NCI-H2227 (cell line): ENCODE results near the gene TSPO.
A peak's percentile ranks its signal among the peaks of the same experiment; 100 is the strongest.

ENCODE experiments used
- DNase-seq: peaks from one replicate; lab custom pipeline; 2025; ENCODE audit not compliant: unreplicated experiment; lab: John Stamatoyannopoulos, UW

Gene TSPO

DNA sequence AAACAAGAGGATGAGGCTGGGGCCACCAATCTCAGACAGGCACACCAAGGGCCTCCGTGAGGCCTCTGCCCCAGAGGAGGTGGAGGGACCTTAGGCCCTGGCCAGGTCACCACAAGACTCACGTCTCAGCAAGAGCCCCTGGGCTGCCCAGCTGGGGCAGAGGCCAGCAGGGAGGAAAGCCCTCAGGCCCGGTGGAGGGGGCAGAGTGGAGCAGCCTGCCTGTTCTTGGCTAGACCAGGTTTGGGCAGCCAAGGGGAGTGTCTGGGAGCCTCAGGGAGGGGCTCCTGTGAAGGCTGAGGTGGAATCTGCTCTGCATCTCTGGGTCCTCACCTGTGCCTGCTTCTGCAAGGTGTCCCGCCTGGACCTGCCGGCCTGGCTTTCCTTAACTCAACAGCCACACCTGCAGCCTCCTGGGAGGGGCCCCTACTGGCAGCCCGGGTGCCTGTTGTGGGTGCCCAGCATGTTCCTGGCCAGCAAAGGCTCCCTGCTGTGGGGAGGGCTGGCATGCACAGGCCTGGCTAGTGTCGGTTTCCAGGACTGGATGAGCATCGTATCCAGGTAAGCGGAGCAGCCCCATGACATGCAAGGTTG lies 23.7 kb downstream of the TSPO start:
- DNase-seq = no peak

DNA sequence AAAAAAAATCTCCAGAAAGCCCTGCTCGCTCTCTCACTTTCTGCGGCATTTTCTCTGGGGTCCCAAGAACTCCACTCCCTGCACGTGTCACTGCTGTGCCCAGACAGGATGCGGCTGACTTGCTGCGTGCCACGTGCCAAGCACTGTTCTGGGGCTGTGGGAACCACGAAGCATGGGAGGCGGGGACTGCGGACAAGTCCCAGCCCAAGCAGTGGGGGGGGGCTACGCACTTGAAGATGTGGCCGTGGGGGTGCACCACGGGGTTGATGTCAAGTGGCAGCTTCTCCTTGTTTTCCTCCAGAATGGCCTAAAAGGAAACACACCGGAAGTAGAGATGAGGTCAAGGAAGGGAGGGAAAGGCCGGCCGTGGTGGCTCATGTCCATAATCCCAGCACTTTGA lies 24.7 kb downstream of the TSPO start:
- no peak for DNase-seq

DNA sequence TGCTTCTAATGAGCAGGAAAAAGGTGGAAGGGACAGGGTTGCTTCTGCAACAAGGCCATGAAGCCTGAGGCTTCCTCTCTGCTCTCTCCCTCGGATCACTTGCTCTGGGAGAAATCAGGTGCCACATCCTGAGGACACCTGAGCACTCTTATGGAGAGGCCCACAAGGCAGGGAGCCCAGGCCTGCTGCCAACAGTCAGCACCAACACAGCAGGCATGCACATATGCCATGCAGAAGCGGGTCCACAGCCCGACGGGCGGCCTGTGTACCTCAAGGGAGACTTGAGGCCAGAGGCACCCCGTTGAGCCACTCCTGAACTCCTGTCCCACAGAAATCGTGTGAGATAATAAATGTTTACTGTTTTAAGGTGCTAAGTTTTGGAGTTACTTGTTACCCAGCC lies 26.1 kb downstream of the TSPO start:
- no peak for DNase-seq

DNA sequence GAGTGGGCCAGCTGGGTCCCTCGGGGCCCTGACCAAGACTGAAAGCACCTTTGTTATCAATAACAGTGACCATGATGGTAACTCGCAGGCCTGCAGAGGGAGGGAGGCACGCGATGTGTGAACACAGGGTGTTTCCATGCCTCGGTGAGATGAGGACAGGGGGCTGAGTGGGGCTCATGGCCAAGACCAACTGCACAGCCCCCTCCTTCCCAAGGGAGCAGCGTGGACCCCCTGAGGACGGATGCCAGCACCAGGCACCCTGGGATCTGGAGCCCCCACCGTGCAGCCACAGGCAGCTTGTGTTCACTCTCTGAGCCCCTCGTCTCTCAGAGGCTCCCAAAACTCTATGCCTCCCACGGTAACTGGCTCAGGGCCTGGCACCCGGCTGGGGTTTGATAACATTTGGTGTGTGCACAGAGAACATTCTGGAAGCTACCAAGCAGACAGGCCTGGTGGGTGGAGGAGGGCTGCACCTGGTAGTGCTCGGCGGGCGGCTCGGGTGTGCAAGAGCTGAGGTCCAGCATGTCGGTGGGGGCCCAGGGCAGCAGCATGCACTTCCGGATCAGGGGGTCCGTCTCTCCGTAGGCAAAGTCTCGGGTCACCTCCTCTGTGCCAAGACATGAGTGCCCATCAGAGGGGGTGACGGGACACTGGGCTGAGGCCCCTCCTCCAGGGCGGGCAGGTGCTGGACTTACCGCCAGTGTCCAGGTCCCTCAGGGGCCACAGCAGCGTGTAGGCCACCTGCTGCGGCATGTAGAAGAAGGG lies 28.0 kb downstream of the TSPO start:
- no peak for DNase-seq

- no peak for DNase-seq
Measured at GRCh38 chr22:43179911-43180195, 28.5 kb downstream of the TSPO start.

DNA sequence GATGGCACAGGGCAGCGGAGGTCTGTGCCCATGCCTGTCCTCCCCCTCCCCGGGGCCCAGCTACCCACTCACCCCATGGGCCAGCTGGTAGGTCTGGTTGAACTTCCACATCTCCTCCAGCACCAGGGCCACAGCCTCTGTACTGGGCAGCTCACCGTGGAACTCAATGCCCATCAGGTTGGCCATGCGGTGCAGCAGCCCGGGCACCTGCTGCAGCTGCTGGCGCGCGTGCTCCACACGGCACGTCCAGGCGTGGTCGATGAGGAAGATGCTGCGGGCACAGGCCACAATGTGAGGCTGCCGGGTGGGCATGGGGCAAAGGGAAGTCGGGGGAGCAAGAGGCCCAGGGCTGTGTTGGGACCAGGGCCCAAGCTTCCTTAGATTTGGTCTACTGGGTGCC lies 29.3 kb downstream of the TSPO start:
- no peak for DNase-seq

DNA sequence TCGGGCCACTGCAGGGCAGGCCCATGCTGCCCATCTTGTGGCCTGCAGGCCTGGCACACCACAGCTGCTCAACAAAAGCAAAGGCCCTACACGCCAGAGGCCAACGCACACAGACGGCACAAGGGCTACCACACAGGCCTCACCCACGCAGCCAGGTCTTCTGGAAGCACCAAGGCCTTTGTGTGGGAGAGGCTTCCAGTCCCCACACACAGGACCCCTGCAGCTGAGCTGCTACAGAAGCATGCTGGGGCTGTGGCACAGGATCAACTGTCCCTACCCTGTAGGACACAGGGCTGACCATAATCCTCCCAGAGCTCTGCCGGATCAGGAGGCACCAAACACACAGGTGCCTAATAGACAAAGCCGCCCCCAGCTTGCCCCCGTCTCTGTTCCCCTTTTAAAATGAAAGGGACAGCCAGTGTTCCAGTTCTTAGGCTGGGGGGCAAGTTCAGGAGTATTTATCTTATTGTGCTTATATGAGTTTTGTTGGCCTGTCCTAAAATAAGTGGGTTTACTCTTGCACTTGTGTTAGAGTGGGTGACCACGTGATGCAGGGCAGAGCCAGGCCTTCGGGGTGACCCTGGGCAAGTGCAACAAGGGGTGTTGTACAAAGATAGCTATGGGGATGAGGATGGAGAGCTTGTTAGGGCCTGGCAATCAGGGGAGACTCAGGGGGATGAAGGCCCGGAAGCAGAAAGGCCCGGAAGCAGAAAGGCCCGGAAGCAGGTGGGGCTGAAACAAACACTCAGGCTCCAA lies 30.1 kb downstream of the TSPO start:
- no peak for DNase-seq

- DNase-seq = no peak
Measured at GRCh38 chr22:43182118-43182517, 30.8 kb downstream of the TSPO start.

DNA sequence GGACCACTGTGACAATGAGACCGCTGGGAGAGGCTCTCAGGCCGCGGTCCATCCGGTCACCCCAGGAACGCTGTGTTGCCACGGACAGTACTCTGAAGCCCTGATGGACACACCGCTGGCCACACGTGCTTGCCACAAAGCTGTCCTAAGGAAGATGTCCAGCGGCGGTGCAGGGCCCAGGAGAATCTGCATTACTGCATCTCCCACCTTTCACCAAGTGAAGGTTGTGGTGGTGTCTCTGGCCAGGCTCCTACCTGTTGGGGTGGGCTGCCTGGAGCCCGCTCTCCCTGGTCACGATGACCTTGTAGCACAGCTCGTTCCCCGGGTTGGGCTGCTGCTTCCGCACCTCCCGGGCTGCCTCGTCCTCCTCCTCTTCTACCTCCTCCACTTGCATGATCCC lies 31.4 kb downstream of the TSPO start:
- no peak for DNase-seq

- no peak for DNase-seq
Measured at GRCh38 chr22:43183496-43184277, 32.3 kb downstream of the TSPO start.

GRCh38 chr22:43185860-43186261 lies 34.5 kb downstream of the TSPO start:
- peak; percentile 34 for DNase-seq

- DNase-seq = peak; percentile 63
Measured at GRCh38 chr22:43186272-43187170, 35.2 kb downstream of the TSPO start, which contains the start of gene TTLL12. TTLL12 (minus strand) TSS chr22:43187134; CDS start chr22:43187069, 65 bp downstream.

- DNase-seq = peak; percentile 94
Measured at GRCh38 chr22:43187171-43188099, 36.1 kb downstream of the TSPO start.

DNA sequence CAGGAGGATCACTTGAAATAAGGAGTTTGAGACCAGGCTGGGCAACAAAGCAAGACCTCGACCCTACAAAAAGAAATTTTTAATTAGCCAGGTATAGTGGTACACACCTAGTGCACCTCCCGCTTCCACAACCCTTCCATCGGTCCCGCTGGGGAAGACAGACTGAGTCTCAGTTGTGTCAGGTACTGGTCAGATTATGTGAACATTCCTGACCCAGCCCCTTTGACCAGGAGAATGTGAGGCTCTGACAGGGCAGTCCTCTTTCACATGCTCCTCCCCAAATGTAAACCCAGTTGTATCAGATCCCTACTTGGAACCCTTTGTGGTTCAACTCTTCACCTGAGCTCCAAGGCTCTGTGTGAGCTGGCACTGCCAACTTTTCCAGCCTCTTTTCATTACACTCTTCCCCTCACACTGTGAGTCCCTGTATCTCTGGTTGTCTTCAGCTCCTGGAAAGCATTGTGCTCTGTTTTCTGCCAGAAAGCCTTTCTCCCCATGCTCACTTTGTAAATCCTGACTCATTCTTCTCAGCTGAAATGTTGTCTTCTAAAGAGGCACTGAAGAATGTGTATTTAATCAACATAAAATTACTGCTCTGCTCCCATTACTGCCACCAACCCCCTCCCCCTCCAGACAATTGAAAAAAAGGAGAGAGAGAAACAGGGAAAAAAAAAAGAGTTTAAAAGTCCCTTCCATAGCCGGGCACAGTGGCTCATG lies 37.6 kb downstream of the TSPO start:
- no peak for DNase-seq

GRCh38 chr22:43191831-43192230 lies 40.5 kb downstream of the TSPO start:
- DNase-seq = no peak

DNA sequence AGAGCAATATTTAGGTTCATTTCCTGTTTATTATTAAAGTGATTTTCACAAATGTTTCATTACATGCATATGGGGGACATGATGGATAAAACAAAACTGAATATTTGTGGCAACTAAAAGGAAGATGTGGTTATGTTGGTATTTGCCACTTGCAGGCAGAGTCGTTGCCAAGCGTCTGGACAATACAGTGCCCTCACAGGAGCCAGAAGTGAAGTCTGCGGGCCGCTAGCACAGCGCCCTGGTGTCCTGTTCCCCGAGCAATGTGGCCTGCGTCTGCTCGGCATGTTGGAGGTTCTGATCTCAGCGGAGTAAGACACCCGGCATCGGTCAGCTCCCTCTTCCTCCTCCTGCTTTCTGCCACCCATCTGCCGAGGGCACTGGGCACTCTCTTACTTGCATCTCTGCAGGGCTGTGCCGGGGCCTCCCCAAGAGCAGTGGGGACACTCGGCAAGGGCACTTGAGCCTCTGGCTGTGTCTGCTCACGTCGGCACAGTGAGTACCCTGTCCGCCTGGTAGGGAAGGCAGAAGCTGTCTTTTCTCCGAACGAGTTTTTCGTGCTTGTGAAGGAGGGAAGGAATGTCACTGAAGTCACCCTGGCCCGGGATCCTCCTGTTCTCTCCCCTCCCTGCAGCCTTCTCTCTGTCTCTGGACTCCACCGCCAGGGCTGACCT lies 46.0 kb downstream of the TSPO start:
- no peak for DNase-seq

DNA sequence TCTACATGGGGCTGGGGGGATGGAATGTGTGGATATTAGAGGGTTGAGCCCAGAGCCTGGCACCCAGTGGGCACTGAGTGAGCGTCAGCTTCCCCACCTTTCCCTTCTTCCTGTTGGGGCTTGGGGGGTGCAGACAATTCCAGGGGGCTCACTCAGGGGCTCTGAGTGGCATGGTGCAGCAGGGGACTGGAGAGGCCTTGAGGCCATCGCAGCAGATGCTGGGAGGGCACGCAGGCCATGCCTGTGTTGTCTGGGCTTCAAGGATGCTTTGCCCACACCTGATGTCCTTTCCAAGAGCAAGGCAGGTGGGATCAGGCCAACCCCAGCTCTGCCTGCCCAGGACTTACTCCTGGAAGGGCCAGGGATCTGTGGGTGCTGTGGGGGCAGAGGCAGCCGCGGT lies 46.8 kb downstream of the TSPO start:
- no peak for DNase-seq

DNA sequence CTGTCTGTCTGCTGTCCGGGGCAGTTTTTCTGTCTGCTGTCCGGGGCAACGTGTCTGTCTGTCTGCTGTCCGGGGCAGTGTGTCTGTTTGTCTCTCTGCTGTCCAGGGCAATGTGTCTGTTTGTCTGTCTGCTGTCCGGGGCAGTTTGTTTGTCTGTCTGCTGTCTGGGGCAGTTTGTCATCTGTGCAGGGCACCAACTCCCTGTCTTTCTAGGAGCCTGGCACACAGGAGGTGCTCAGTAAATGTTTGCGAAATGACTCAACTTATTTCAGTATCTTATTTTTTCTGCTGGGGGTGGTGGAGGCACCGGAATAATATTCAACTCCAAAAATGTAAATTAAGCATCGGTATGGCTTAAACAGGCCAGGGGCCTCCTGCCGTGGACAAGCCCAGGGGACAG lies 47.6 kb downstream of the TSPO start:
- no peak for DNase-seq
